ENCODE results near the gene NOL3.

DNA sequence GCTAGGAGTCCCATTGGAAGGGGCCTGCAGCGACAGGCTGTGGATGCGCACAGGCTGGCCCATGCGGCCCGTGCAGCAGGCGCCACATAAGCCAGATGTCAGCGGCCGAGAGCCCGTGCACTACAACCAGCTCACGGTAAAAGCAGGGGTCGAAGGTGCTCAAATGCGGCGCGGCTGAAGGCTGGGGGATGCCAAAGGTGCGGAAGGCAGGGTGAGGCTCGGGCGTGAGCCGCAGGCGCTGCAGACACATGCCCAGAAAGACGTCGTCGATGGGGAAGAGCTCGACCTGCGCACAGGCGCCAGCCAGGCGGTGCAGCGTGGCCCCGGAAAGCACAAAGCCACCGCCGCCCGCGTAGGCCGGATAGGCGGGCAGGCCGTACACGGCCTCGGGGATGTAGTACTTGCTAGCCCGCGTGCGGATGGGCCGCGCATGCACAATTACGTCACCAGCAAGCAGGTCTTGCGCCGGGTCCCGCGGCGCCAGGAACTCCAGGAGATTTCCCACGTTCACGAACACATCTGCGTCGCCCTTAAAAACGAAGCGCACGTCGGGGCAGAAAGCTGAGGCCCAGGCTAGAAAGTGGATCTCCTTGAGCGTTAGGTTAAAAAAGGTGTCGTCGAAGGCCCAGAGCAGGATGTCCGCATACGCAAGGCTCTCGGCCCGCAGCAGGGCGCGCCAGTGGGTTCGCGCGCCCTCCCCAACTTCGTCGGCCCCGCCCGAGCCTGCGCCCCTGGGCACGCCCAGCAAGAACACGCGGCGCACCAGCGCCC, 20.9 kb upstream of the NOL3 start:
- TF ChIP-seq YY1 (IDR thresholded peaks at IDR 0.05; ENCODE audit: low read depth) (no peak), TAF1 (IDR thresholded peaks at IDR 0.05; ENCODE audit: low read depth) (no peak), EP300 (IDR thresholded peaks at IDR 0.05; ENCODE audit: borderline replicate concordance) (no peak), TEAD4 (IDR thresholded peaks at IDR 0.05) (no peak), NFIC (IDR thresholded peaks at IDR 0.05) (no peak), ZBTB7A (IDR thresholded peaks at IDR 0.05; ENCODE audit: low read depth) (no peak), RAD21 (IDR thresholded peaks at IDR 0.05; ENCODE audit: low read depth) (no peak), CEBPB (IDR thresholded peaks at IDR 0.05) (no peak), EGR1 (IDR thresholded peaks at IDR 0.05) (no peak)
- TF ChIP-seq, protein P1, sequence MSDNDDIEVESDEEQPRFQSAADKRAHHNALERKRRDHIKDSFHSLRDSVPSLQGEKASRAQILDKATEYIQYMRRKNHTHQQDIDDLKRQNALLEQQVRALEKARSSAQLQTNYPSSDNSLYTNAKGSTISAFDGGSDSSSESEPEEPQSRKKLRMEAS (IDR thresholded peaks at IDR 0.05): no peak
- TF ChIP-seq, protein P2, sequence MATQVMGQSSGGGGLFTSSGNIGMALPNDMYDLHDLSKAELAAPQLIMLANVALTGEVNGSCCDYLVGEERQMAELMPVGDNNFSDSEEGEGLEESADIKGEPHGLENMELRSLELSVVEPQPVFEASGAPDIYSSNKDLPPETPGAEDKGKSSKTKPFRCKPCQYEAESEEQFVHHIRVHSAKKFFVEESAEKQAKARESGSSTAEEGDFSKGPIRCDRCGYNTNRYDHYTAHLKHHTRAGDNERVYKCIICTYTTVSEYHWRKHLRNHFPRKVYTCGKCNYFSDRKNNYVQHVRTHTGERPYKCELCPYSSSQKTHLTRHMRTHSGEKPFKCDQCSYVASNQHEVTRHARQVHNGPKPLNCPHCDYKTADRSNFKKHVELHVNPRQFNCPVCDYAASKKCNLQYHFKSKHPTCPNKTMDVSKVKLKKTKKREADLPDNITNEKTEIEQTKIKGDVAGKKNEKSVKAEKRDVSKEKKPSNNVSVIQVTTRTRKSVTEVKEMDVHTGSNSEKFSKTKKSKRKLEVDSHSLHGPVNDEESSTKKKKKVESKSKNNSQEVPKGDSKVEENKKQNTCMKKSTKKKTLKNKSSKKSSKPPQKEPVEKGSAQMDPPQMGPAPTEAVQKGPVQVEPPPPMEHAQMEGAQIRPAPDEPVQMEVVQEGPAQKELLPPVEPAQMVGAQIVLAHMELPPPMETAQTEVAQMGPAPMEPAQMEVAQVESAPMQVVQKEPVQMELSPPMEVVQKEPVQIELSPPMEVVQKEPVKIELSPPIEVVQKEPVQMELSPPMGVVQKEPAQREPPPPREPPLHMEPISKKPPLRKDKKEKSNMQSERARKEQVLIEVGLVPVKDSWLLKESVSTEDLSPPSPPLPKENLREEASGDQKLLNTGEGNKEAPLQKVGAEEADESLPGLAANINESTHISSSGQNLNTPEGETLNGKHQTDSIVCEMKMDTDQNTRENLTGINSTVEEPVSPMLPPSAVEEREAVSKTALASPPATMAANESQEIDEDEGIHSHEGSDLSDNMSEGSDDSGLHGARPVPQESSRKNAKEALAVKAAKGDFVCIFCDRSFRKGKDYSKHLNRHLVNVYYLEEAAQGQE (IDR thresholded peaks at IDR 0.05; ENCODE audit: low read depth): no peak
